GOT3 (cell line): ENCODE results near the gene GRM8.

Experiments used
- DNase-seq: peaks from one replicate; lab custom pipeline; 2025; ENCODE audit warnings: mixed read lengths; lab: John Stamatoyannopoulos, UW

GRM8 gene

GRCh38 chr7:126426652-126427051 lies 826.1 kb downstream of the GRM8 start:
- DNase-seq = no peak

GRCh38 chr7:126424985-126425384 lies 827.8 kb downstream of the GRM8 start:
- no peak for DNase-seq

GRCh38 chr7:126419047-126419446 lies 833.7 kb downstream of the GRM8 start:
- no peak for DNase-seq

- DNase-seq = no peak
Observed at GRCh38 chr7:126411821-126412383, 840.8 kb downstream of the GRM8 start.

GRCh38 chr7:126411032-126411820 lies 841.5 kb downstream of the GRM8 start:
- no peak for DNase-seq

- no peak for DNase-seq
Observed at GRCh38 chr7:126403040-126403439, 849.7 kb downstream of the GRM8 start.

- no peak for DNase-seq
Observed at GRCh38 chr7:126401918-126402317, 850.8 kb downstream of the GRM8 start.

GRCh38 chr7:126398851-126399529 lies 853.8 kb downstream of the GRM8 start:
- DNase-seq = no peak

- DNase-seq = no peak
Observed at GRCh38 chr7:126398285-126398684, 854.5 kb downstream of the GRM8 start.

- DNase-seq = no peak
Observed at GRCh38 chr7:126394406-126394805, 858.3 kb downstream of the GRM8 start.
